HepG2 (cell line): Measurements from ENCODE around the gene ADAMTS17.

Source experiments
- CREB1 ChIP-seq, 2 experiments: fragments of 450-650 bp in 1 of 2; IDR thresholded peaks; 2 replicates each; pipeline ENCODE4 v1.6.1; 2016 to 2017; ENCODE audit warnings: control low read depth in 1 of 2, mild to moderate bottlenecking in 1 of 2, missing compliant biosample characterization in 1 of 2, missing genetic modification characterization in 1 of 2
- CTCF ChIP-seq: sonication (generic); formaldehyde crosslinking; IDR thresholded peaks from 2 replicates; pipeline ENCODE4 v1.5.0; 2020; ENCODE audit warnings: mild to moderate bottlenecking, missing genetic modification reagents, moderate library complexity
- HOXA7 ChIP-seq: sonication (generic); formaldehyde crosslinking; IDR thresholded peaks from 2 replicates; pipeline ENCODE4 v1.8.1; 2022; ENCODE audit warnings: mild to moderate bottlenecking, missing genetic modification reagents, moderate library complexity
- MXD3 ChIP-seq: IDR thresholded peaks from 2 replicates; pipeline ENCODE4 v1.6.1; 2016; ENCODE audit warnings: mild to moderate bottlenecking, missing biosample characterization, missing genetic modification reagents
- NFYB ChIP-seq: sonication (generic); formaldehyde crosslinking; IDR thresholded peaks from 2 replicates; pipeline ENCODE4 v1.4.0; 2020; ENCODE audit warnings: missing genetic modification reagents
- TEAD3 ChIP-seq: optimal IDR thresholded peaks from 2 replicates; pipeline ENCODE3; 2016; ENCODE audit warnings: borderline replicate concordance
- ZNF639 ChIP-seq: conservative IDR thresholded peaks from 2 replicates; pipeline ENCODE4 v1.6.1; 2018; ENCODE audit warnings: missing genetic modification reagents
- ZNF773 ChIP-seq: sonication (generic); formaldehyde crosslinking; IDR thresholded peaks from 2 replicates; pipeline ENCODE4 v1.4.0; 2020; ENCODE audit warnings: missing genetic modification reagents, borderline replicate concordance
- ZNF776 ChIP-seq: sonication (generic); formaldehyde crosslinking; IDR thresholded peaks from 2 replicates; pipeline ENCODE4 v1.4.0; 2020; ENCODE audit warnings: mild to moderate bottlenecking, missing genetic modification reagents

DNA sequence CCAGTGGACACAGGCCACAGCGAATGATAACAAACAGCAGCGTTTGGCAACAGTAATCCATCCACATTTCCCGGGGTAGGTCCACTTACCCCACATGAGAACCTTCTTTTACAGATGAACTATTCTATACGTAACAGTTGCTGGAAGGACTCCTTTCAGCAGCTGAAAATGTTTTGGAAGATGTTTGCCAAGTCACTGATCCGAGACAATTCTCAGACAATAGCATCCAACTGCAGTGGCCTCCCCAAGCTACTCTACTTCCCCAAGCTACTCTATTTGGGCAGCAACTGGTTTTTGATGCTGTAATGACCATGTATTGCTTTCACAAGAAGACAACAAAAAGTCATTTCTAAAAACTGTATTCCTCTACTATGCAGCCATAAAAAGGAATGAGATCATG lies 87.5 kb downstream of the ADAMTS17 start:
- TF ChIP-seq TEAD3, result no peak
- no peak for TF ChIP-seq NFYB
- TF ChIP-seq CREB1 (IDR thresholded peaks at IDR 0.05), result no peak
- no peak for TF ChIP-seq CREB1 (CRISPR knock-in tag; IDR thresholded peaks at IDR 0.05)
- TF ChIP-seq ZNF776, result no peak
- TF ChIP-seq MXD3, result no peak
- TF ChIP-seq HOXA7 (CRISPR knock-in tag), result no peak
- no peak for TF ChIP-seq ZNF639 (CRISPR knock-in tag)
- TF ChIP-seq ZNF773 (CRISPR knock-in tag), result no peak
- TF ChIP-seq CTCF (CRISPR knock-in tag), result no peak
